Natural killer cell treated with Interleukin-12 subunit alpha and Interleukin-12 subunit beta and Interleukin-15 and Interleukin-18, amount 100 ng/mL, for 72 hours (primary cell): ENCODE data around the gene MIA2. TPM values are rescaled to one million over a fixed set of nuclear protein-coding genes. Genes with fewer than 3 reads are reported as not detected.
"Not testable (repeated sequence)": the region's sequence is repeated elsewhere in the genome, so short reads cannot be mapped to it uniquely, and the experiment has no call there.

Experiments
- ATAC-seq, 2 donors: fragments of 150-1000 bp; cut with Tn5 transposase in 1 of 2; sonication (Bioruptor Pico), chemical (Tn5 transposase) in 1 of 2; 2 replicates each; pipeline ENCODE4 v1.10.0; 2021
- DNase-seq: peaks from one replicate; pipeline ENCODE4 v3.0.0; 2022; ENCODE audit warnings: low spot score
- H3K27ac Mint-ChIP-seq, 2 donors: 1 replicate in 1 of 2; 2 replicates in 1 of 2; pipeline ENCODE4 v1.8.0; 2022; ENCODE audit warnings: mixed read lengths in 2 of 2, mild to moderate bottlenecking in 1 of 2, moderate library complexity in 1 of 2
- H3K27me3 Mint-ChIP-seq, 2 donors: 1 replicate in 1 of 2; 2 replicates in 1 of 2; pipeline ENCODE4 v1.8.0; 2022; ENCODE audit warnings: mixed read lengths in 2 of 2
- H3K36me3 Mint-ChIP-seq: one replicate; pipeline ENCODE4 v1.8.0; 2022; ENCODE audit warnings: mixed read lengths
- H3K4me1 Mint-ChIP-seq, 2 donors: 1 replicate in 1 of 2; 2 replicates in 1 of 2; pipeline ENCODE4 v1.8.0; 2022; ENCODE audit warnings: low read depth in 2 of 2, mixed read lengths in 2 of 2, mild to moderate bottlenecking in 1 of 2
- H3K4me3 Mint-ChIP-seq: one replicate; pipeline ENCODE4 v1.8.0; 2022; ENCODE audit warnings: mixed read lengths
- H3K9me3 Mint-ChIP-seq: 2 replicates; pipeline ENCODE4 v1.8.0; 2022; ENCODE audit warnings: mixed read lengths
- total RNA-seq, 2 donors: library from RNA; stranded (reverse); gene quantifications; one replicate each; pipeline ENCODE4 v1.2.3, GENCODE V29; 2022

Gene MIA2
- 10 to 100 TPM; 26.1 to 26.9 TPM for total RNA-seq

DNA sequence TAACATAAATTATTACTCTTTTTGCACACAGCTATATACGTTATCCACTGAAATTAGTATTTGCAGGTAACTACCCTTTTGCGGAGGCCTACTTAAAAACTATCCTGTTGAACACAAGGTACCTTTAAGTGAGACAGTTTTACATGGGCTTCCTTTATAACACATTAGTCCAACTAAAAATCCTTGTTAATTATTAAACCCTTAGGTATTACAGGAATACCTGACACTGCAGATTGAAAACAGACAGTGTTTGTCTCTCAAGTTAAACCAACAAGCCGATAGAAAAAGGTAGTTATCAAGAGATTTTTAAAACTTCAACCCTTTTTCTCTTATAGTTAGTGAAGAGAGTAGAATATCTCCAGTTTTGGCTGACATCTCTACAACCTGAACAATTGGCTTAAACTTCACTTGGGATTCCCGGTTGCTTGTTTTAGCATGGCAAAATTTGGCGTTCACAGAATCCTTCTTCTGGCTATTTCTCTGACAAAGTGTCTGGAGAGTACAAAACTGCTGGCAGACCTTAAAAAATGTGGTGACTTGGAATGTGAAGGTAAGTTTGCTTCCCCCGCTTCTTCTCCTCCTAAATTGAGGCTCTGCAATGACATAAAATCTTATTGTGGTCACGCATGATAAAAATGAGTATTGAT, at the start of gene MIA2:
MIA2 (plus strand) TSS at position 236 of the 647 bp plus-strand sequence; CDS start at position 436, 200 bp downstream.
- Mint-ChIP-seq H3K36me3 (no peaks in the 10 kb centered on the region), H3K27me3 (no peaks in the 10 kb centered on the region), H3K27ac (peak within 1 kb of the TSS; percentile 91 to 92), H3K4me3 (peak within 1 kb of the TSS; percentile 70), H3K4me1 (peaks cover 32 to 39% of the 10 kb centered on the region in 2 donors), H3K9me3 (no peaks in the 10 kb centered on the region)
- DNase-seq (no peak), ATAC-seq (no peak)

DNA sequence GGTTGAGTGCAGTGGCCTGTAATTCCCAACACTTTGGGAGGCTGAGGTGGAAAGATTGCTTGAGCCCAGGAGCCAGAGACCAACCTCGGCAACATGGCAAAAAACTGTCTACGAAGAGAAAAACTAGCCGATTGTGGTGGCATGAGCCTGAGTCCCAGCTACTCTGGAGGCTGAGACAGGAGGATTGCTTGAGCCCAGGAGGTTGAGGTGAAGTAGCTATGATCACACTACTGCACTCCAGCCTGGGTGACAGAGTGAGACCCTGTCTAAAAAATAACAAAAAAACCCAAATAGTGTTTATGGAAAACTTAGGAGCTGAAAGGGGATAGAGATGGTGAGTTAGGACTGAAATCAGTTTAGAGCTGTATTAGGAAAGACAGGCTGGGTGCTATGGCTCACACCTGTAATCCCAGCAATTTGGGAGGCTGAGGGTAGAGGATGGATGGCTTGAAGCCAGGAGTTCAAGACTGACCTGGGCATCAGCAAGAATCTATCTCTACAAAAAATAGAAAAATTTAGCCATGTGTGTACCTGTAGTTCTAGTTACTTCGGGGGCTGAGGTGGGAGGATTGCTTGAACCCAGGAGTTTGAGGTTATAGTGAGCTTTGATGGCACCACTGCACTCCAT, 49.0 kb upstream of the MIA2 start:
- no peaks in the 10 kb centered on the region for H3K9me3 Mint-ChIP-seq
- H3K27ac Mint-ChIP-seq: peak overlapping the region; percentile 26 to 38
- no peak overlapping the region for H3K4me3 Mint-ChIP-seq
- DNase-seq (no peak), ATAC-seq (no peak)
- H3K4me1 Mint-ChIP-seq: peaks cover 4 to 13% of the 10 kb centered on the region in 2 donors
- H3K36me3 Mint-ChIP-seq: peaks cover 7% of the 10 kb centered on the region
- H3K27me3 Mint-ChIP-seq: no peaks in the 10 kb centered on the region

DNA sequence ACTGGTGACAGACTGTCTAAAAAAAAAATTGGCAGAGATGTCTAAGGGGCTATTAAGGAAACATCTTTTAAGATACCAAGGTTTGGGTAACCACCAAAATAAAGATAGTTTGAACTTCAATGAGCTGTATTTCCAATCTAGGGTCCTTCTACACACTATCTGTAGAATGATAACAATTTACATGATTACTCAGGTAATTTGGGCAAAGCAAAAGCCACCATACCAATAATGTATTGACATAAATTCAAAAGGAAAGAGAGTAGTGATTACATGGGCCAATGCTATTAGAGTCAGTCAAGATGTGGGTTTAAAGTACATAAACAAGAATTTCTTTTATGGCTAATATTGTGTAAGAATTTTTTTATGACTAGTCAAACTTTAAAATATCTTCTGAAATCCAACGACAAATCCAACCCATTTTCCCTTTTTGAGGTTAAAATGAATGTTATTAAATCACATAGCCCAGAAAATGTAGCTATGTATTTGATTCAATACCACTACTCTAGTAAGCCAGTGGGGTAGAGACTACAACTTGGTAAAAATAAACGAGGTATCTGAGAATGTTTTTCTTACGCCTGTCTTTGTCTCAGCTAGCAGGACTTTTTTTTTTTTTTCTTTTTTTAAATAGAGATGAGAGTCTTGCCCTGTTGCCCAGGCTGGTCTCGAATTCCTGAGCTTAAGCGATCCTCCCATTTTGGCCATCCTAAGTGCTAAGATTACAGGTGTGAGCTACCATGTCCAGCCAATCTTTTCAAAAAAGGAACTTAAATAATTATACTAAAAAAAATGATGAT, 48.3 kb upstream of the MIA2 start:
- DNase-seq: no peak
- Mint-ChIP-seq H3K9me3 (no peaks in the 10 kb centered on the region), H3K27me3 (no peaks in the 10 kb centered on the region), H3K4me3 (no peak overlapping the region), H3K36me3 (peaks cover 7% of the 10 kb centered on the region), H3K4me1 (peaks cover 4 to 13% of the 10 kb centered on the region in 2 donors), H3K27ac (peak overlapping the region; percentile 26 to 38)
- ATAC-seq: no peak

DNA sequence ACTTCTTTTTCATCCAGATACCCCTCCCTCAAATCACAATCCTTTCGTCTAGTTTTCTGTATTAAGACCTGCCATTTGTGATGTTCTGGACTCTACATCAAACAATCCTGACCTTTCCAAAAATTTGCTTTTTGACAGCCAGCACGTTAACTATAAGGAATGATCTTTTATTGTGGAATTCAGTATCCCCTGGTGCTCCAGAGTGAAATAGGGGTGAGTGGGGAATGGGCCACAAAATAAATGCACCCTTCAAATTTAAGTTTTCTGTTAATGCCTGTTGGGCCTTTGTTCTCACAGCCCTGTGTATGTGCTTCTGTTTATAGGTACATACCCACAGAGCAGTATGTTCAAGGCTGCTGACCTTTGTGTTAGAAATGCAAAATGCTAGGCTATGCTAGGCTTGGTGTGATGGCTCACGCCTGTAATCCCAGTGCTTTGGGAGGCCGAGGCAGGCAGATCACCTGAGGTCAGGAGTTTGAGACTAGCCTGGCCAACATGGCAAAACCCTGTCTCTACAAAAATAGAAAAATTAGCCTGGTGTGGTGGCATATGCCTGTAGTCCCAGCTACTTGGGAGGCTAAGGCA, 46.7 kb upstream of the MIA2 start:
- Mint-ChIP-seq H3K36me3 (peaks cover 7% of the 10 kb centered on the region), H3K27ac (no peak overlapping the region), H3K9me3 (no peaks in the 10 kb centered on the region), H3K4me1 (peaks cover 4 to 13% of the 10 kb centered on the region in 2 donors), H3K27me3 (no peaks in the 10 kb centered on the region), H3K4me3 (no peak overlapping the region)
- DNase-seq (no peak), ATAC-seq (no peak)

DNA sequence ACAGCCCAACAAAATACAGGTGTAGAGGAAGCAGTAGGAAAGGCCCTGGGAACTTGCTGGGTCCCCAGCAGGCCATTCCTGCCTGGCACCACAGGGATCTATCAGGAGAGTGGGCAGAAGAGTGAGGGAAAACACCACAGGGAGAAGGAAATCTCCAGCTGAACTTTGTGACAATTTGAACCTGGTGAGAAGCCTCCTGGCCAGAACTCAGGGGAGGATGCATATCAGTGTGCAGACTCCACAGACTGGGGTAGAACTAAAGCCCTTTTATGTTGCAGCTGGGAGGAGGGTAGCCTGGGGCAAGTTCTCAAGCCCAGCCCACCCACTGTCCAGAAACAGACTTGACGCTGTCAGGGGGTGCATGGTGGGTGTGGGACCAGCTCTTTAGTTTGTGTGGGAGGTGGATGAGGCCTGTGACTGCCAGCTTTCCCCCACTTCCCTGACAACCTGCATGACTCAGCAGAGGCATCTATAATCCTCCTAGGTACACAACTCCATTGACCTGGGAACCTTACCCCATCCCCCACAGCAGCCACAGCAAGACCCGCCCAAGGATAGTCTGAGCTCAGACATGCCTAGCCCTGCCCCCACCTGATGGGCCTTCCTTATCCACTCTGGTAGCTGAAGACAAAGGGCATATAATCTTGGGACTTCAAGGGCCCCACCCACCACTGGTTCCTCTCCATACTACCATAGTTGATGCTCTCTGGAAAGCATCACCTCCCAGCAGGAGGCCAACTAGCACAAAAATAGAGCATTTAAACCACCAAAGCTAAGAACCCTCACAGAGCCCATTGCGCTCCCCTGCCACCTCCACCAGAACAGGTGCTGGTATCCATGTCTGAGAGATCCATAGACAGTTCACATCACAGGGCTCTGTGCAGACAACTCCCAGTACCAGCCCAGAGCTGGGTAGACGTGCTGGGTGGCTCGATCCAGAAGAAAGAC, 29.8 kb upstream of the MIA2 start:
- Mint-ChIP-seq H3K36me3 (no peaks in the 10 kb centered on the region), H3K9me3 (no peaks in the 10 kb centered on the region), H3K27ac (no peak overlapping the region), H3K27me3 (no peaks in the 10 kb centered on the region), H3K4me1 (peaks cover 2 to 7% of the 10 kb centered on the region in 2 donors), H3K4me3 (no peak overlapping the region)
- no peak for DNase-seq
- ATAC-seq: no peak

DNA sequence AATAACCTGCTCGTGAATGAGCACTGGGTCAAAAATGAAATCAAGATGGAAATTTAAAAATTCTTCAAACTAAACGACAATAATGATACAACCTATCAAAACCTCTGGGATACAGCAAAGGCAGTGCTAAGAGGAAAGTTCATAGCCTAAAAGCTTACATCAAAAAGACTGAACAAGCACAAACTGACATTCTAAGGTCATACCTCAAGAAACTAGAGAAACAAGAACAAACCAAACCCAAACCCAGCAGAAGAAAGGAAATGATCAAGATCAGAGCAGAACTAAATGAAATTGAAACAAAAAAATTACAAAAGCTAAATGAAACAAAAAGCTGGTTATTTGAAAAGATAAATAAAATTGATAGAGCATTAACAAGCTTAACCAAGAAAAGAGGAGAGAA, 26.3 kb upstream of the MIA2 start:
- not testable (repeated sequence) for H3K4me1 Mint-ChIP-seq, H3K27me3 Mint-ChIP-seq, H3K36me3 Mint-ChIP-seq, ATAC-seq, H3K9me3 Mint-ChIP-seq, DNase-seq
- H3K4me3 Mint-ChIP-seq: peak overlapping the region; percentile 2
- H3K27ac Mint-ChIP-seq: peak overlapping the region in 1 of 2 donors; percentile 2

GRCh38 chr14:39211109-39211741, 22.5 kb upstream of the MIA2 start:
- Mint-ChIP-seq H3K27ac (no peak overlapping the region), H3K4me1 (peaks cover 2 to 7% of the 10 kb centered on the region in 2 donors), H3K4me3 (no peak overlapping the region), H3K9me3 (no peaks in the 10 kb centered on the region), H3K36me3 (no peaks in the 10 kb centered on the region), H3K27me3 (no peaks in the 10 kb centered on the region)
- no peak for DNase-seq
- no peak for ATAC-seq

DNA sequence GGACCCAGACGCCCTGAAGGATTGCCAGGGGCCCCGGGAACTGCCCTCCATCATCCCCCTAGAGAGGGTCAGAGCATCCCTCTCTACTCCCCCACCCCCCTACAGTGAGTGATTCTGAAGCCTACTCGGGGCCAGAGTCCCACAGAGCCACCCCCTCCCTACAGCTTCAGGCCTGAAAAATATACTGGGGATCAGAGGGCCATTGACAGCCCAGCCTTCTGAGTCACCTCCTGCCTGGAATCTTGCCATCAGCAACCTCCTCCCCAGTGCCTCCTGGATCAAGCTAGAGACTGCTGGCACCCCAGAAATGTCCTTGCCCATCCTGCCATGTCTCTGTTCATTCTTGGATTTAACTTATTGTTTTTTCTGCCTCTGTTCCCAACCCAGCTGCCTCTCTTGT, 21.7 kb upstream of the MIA2 start:
- Mint-ChIP-seq H3K27ac (peak overlapping the region in 1 of 2 donors; percentile 71), H3K9me3 (no peaks in the 10 kb centered on the region), H3K27me3 (no peaks in the 10 kb centered on the region), H3K4me3 (no peak overlapping the region), H3K36me3 (no peaks in the 10 kb centered on the region), H3K4me1 (peaks cover 3 to 10% of the 10 kb centered on the region in 2 donors)
- no peak for DNase-seq
- ATAC-seq: no peak

GRCh38 chr14:39212693-39213092, 21.0 kb upstream of the MIA2 start:
- ATAC-seq: no peak
- peak overlapping the region in 1 of 2 donors; percentile 71 for H3K27ac Mint-ChIP-seq
- H3K36me3 Mint-ChIP-seq: no peaks in the 10 kb centered on the region
- H3K4me3 Mint-ChIP-seq: no peak overlapping the region
- H3K4me1 Mint-ChIP-seq: peaks cover 7 to 9% of the 10 kb centered on the region in 2 donors
- H3K27me3 Mint-ChIP-seq: no peaks in the 10 kb centered on the region
- no peaks in the 10 kb centered on the region for H3K9me3 Mint-ChIP-seq
- no peak for DNase-seq

GRCh38 chr14:39217214-39217879, 16.4 kb upstream of the MIA2 start:
- DNase-seq (no peak), ATAC-seq (no peak)
- H3K27me3 Mint-ChIP-seq: no peaks in the 10 kb centered on the region
- H3K9me3 Mint-ChIP-seq: no peaks in the 10 kb centered on the region
- H3K4me1 Mint-ChIP-seq: peaks cover 7 to 12% of the 10 kb centered on the region in 2 donors
- no peak overlapping the region for H3K4me3 Mint-ChIP-seq
- no peak overlapping the region for H3K27ac Mint-ChIP-seq
- no peaks in the 10 kb centered on the region for H3K36me3 Mint-ChIP-seq

DNA sequence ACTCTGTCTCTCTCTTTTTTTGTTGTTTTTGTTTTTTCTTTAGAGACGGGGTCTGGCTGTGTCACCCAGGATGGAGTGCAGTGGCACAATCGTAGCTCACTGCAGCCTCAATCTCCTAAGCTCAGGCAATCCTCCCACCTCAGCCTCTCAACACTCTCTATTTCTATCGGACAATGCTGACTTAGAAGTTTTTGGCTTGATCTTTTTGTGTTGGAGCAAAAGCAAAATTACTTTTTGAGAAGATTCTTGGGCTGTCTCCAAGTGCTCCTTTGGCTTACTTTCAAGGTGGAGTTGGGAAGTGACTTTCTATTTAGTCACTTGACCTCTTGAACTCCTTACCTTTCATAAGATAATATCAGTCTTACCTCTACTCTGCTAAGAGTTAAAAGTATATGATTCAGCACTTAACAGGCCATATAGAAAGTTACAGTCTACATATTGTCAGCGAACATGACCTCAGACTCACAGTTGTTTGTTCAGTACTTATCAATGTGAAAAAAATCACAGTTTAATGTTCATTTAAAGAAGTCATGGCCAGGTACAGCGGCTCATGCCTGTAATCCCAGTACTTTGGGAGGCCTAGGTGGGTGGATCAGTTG, 15.4 kb upstream of the MIA2 start:
- no peak for DNase-seq
- Mint-ChIP-seq H3K9me3 (no peaks in the 10 kb centered on the region), H3K36me3 (no peaks in the 10 kb centered on the region), H3K27ac (no peak overlapping the region), H3K27me3 (no peaks in the 10 kb centered on the region), H3K4me1 (peaks cover 7 to 12% of the 10 kb centered on the region in 2 donors), H3K4me3 (no peak overlapping the region)
- no peak for ATAC-seq

DNA sequence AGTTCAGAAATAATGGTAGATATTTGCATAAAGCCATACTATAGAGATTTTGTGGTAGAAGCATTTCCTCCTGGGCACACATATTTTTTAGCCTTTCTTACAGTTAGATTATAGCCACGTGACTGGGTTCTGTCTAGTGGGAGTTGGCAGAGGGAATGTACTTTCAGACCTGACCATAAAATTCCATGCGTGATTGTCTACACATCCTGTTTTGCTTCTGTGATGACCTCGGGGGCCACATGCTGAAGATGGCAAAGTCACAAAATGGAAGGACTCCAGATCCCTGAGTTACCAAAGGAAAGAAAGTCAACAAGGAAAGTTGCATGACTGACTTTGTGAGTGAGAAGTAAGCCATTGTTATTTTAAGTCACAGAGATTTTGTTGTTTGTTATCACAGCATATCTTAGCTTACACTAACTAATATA, 14.6 kb upstream of the MIA2 start:
- Mint-ChIP-seq H3K36me3 (no peaks in the 10 kb centered on the region), H3K27me3 (no peaks in the 10 kb centered on the region), H3K27ac (no peak overlapping the region), H3K4me1 (peaks cover 7 to 12% of the 10 kb centered on the region in 2 donors), H3K9me3 (no peaks in the 10 kb centered on the region), H3K4me3 (no peak overlapping the region)
- DNase-seq: no peak
- no peak for ATAC-seq
